ENCODE measurements around the gene ZNF143. TPM values are rescaled to one million over a fixed set of nuclear protein-coding genes. Genes with fewer than 3 reads are reported as not detected.
"Not testable (repeated sequence)": the region's sequence is repeated elsewhere in the genome, so short reads cannot be mapped to it uniquely, and the experiment has no call there.

ZNF143 gene
- total RNA-seq, result 30.3 and 30.7 TPM in 2 replicates

DNA sequence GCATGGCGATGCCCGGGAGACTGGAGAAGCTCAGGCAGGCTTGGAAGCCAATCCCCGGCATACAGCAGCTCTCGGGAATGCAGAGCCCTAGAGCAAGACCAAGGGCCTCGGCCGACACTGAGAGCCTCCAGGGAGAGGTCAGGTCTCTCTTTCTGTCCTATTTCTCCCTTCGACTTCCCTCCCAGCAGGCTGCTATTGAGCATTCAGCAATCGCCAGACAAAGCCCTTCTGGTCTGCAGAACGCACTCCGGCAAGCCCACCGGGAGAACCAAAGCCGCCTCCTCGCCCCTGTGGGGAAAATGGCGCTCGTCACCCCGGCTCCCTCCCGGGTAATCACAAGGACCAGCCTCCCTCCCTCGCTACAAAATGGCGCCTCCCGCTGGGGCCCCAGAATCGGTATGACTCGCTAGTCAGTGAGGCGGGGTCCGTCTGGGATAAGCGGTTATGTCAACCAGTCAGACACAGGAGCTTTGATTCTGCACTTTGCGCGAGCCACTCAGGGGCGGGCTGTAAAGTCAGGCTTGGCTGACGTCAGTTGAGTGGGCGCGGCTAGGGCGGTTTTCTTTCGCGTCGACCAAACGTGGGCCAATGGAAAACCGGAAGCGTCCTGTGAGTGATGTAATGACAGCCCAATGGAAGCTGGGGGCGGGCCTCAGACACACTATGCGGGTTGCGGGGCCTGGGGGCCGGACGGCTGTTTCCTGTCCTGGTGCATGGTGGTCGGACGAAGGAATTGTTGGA lies at the start of gene ZNF143:
Gene ZNF143 (plus strand): TSS at position 691 of the 741 bp plus-strand sequence. CDS start 10,297 bp downstream, outside the sequence.
- H3K27me3 Mint-ChIP-seq (ENCODE audit: insufficient read depth), result no peaks in the 10 kb centered on the region
- peak; percentile 100 for DNase-seq (ENCODE audit: low spot score)
- peaks cover 27% of the 10 kb centered on the region for H3K4me1 Mint-ChIP-seq (ENCODE audit: low read depth)
- no peaks in the 10 kb centered on the region for H3K9me3 Mint-ChIP-seq
- intact Hi-C loops (cut with micrococcal nuclease), result loop anchor here (1.0 to 5.0 kb wide), 17 partner anchors 46 to 862 kb away; partner anchors contain the start of genes ADM, AKIP1, IPO7 and NRIP3
- H3K36me3 Mint-ChIP-seq (ENCODE audit: low read depth), result peaks cover 13% of the 10 kb centered on the region
- H3K4me3 Mint-ChIP-seq, result peak within 1 kb of the TSS; percentile 98
- peak within 1 kb of the TSS; percentile 97 for H3K27ac Mint-ChIP-seq

DNA sequence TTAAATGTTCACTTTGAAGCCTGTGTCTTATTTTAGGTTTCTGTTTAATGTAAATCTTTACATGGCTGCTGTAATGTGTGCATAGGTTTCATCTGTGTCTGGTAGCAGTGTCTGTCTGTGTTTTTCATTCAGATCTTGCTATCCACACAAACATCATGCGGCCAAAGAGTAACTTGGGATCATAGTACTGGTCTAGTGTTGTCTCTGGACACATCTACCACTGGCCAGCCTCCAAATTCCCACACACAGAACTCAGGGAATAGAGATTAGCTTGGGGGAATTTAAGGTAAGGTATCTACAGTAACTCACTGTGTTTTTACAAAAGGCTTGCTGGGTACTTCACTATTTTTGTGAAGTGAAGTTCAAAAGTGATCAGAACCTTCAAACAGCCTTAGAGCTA lies 32.1 kb upstream of the ZNF143 start:
- Mint-ChIP-seq H3K27ac (no peak overlapping the region), H3K27me3 (ENCODE audit: insufficient read depth) (no peaks in the 10 kb centered on the region), H3K9me3 (no peaks in the 10 kb centered on the region), H3K4me3 (no peak overlapping the region), H3K4me1 (ENCODE audit: low read depth) (no peaks in the 10 kb centered on the region), H3K36me3 (ENCODE audit: low read depth) (peaks cover 48% of the 10 kb centered on the region)
- intact Hi-C loops (cut with micrococcal nuclease), result no loop called here
- no peak for DNase-seq (ENCODE audit: low spot score)

GRCh38 chr11:9438611-9439010 lies 22.2 kb upstream of the ZNF143 start:
- no peaks in the 10 kb centered on the region for H3K27me3 Mint-ChIP-seq (ENCODE audit: insufficient read depth)
- H3K4me3 Mint-ChIP-seq, result no peak overlapping the region
- H3K36me3 Mint-ChIP-seq (ENCODE audit: low read depth), result peaks cover 55% of the 10 kb centered on the region
- DNase-seq (ENCODE audit: low spot score), result no peak
- H3K27ac Mint-ChIP-seq, result no peak overlapping the region
- H3K4me1 Mint-ChIP-seq (ENCODE audit: low read depth), result no peaks in the 10 kb centered on the region
- no peaks in the 10 kb centered on the region for H3K9me3 Mint-ChIP-seq
- intact Hi-C loops (cut with micrococcal nuclease), result no loop called here

DNA sequence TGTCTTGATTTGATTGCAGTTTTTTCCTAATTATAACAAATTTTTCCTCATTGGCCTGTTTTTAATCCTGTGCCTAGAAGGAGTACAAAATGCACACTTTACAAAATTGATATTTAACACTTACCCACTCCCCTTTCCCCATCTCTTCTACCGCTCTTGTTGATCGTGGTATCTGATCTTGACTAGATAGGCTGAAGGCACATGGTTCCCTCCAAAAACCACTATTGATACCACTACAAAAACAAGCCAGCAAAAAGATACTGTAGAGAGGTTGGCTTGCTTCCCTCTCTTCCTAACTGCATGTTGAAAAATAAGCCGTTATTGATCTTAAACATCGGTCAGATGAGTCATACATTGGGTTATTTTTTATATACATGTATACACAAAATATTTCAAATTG lies 14.6 kb upstream of the ZNF143 start:
- Mint-ChIP-seq H3K27ac (peak overlapping the region; percentile 31), H3K4me1 (ENCODE audit: low read depth) (peaks cover 9% of the 10 kb centered on the region), H3K36me3 (ENCODE audit: low read depth) (peaks cover 48% of the 10 kb centered on the region), H3K4me3 (no peak overlapping the region), H3K27me3 (ENCODE audit: insufficient read depth) (no peaks in the 10 kb centered on the region), H3K9me3 (peaks cover under 1% of the 10 kb centered on the region)
- intact Hi-C loops (cut with micrococcal nuclease), result no loop called here
- DNase-seq (ENCODE audit: low spot score), result no peak

DNA sequence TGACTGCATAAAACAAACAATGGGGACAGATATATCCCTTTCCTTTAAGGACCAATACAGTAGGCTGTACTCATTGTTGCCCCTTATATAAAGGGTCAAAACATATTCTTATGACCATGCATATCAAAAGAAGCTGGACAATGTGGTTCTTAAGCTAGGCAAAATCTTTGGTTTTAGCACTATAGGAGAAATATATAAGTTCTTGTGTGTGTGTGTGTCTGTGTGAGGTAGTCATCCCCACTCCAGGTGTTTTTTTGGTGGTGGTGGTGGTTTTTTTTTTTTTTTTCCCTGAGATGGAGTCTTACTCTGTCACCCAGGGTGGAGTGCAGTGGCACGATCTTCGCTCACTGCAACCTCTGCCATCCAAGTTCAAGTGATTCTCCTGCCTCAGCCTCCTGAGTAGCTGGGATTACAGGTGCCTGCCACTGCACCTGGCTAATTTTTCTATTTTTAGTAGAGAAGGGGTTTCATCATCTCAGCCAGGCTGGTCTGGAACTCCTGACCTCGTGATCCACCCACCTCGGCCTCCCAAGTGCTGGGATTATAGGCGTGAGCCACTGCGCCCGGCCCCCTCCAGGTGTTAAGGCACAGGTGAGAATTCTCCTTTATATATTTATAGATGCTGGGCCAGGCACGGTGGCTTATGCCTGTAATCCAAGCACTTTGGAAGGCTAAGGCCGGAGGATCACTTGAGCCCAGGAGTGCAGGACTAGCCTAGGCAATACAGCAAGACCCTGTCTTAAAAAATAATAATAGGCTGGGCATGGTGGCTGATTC lies 12.0 kb upstream of the ZNF143 start:
- intact Hi-C loops (cut with micrococcal nuclease), result no loop called here
- H3K27me3 Mint-ChIP-seq (ENCODE audit: insufficient read depth), result no peaks in the 10 kb centered on the region
- no peak overlapping the region for H3K27ac Mint-ChIP-seq
- DNase-seq (ENCODE audit: low spot score), result no peak
- H3K9me3 Mint-ChIP-seq, result peaks cover 13% of the 10 kb centered on the region
- no peak overlapping the region for H3K4me3 Mint-ChIP-seq
- H3K36me3 Mint-ChIP-seq (ENCODE audit: low read depth), result peaks cover 36% of the 10 kb centered on the region
- H3K4me1 Mint-ChIP-seq (ENCODE audit: low read depth), result peaks cover 9% of the 10 kb centered on the region

GRCh38 chr11:9452023-9452422 lies 8.8 kb upstream of the ZNF143 start:
- intact Hi-C loops (cut with micrococcal nuclease); H3K4me1 Mint-ChIP-seq (ENCODE audit: low read depth); H3K27ac Mint-ChIP-seq; H3K27me3 Mint-ChIP-seq (ENCODE audit: insufficient read depth); DNase-seq (ENCODE audit: low spot score); H3K4me3 Mint-ChIP-seq: not testable (repeated sequence)
- Mint-ChIP-seq H3K36me3 (ENCODE audit: low read depth) (peaks cover 19% of the 10 kb centered on the region), H3K9me3 (peaks cover 13% of the 10 kb centered on the region)

DNA sequence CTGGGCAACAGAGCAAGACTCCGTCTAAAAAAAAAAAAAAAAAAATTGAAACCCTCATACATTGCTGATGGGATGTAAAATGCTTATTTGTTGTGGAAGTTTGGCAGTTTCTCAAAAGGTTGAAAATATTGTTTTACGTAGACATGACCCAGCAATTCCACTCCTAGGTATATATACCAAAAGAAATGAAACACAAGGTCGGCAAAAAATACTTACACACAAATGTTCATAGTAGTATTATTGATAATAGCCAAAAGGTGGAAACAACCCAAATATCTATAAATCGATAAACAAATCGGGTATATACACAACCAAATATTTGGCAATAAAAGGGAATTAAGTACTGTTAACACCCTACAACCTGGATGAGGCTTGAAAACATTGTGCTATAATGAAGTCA lies 5.1 kb upstream of the ZNF143 start:
- intact Hi-C loops (cut with micrococcal nuclease), result no loop called here
- Mint-ChIP-seq H3K27me3 (ENCODE audit: insufficient read depth) (no peaks in the 10 kb centered on the region), H3K36me3 (ENCODE audit: low read depth) (peaks cover 9% of the 10 kb centered on the region)

GRCh38 chr11:9459667-9460321 lies 1.0 kb upstream of the ZNF143 start:
- Mint-ChIP-seq H3K27me3 (ENCODE audit: insufficient read depth) (no peaks in the 10 kb centered on the region), H3K4me3 (peak overlapping the region; percentile 98), H3K9me3 (no peaks in the 10 kb centered on the region), H3K4me1 (ENCODE audit: low read depth) (peaks cover 27% of the 10 kb centered on the region), H3K36me3 (ENCODE audit: low read depth) (peaks cover 13% of the 10 kb centered on the region), H3K27ac (peak overlapping the region; percentile 97)
- peak; percentile 19 for DNase-seq (ENCODE audit: low spot score)
- intact Hi-C loops (cut with micrococcal nuclease), result loop anchor here (1.0 to 5.0 kb wide), 16 partner anchors 47 to 863 kb away; partner anchors contain the start of genes ADM, AKIP1, IPO7 and NRIP3

More for the DNA sequence above, 5.1 kb upstream of the ZNF143 start:
- Mint-ChIP-seq H3K27ac (no peak overlapping the region), H3K4me1 (ENCODE audit: low read depth) (peaks cover 5% of the 10 kb centered on the region), H3K9me3 (peaks cover 13% of the 10 kb centered on the region), H3K4me3 (no peak overlapping the region)
- no peak for DNase-seq (ENCODE audit: low spot score)

DNA sequence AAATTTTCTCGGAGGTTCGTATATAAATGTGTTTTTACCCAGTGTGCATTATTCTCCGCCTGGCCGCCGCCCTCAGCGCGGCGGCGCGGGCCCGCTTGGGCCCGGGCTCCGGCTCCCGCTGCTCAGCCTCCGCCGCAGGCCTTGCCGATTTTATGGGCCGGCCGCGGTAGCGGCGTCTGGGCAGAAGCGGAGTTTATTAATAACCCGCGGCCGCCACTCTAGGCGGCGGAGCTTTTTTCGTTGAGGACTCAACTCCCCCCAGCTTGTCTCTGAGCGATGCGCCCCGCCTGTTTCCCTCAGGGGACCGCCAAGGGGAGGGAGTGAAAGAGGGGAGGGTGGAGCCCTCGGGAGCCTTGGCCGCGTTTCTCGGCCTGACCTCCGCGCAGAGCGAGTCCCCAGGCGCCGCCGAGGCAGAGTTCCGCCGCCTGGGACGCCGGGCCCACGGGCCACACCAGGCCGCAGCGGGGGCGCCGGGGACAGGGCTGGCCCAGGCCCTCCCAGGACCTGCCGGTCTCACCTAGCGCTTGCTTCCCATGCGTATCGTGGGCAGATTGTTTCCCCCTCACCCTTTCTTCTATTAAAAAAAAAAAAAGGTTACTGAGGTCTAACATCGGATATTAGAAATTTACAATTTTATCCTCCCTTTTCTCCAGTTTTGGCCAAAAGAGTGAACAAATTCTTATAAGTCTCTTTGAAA lies 399 bp downstream of the ZNF143 start:
- H3K36me3 Mint-ChIP-seq (ENCODE audit: low read depth), result peaks cover 13% of the 10 kb centered on the region

GRCh38 chr11:9461760-9462134 lies 935 bp downstream of the ZNF143 start:
- Mint-ChIP-seq H3K36me3 (ENCODE audit: low read depth) (peaks cover 14% of the 10 kb centered on the region), H3K4me3 (peak overlapping the region; percentile 98), H3K27ac (peak overlapping the region; percentile 88), H3K9me3 (no peaks in the 10 kb centered on the region), H3K27me3 (ENCODE audit: insufficient read depth) (no peaks in the 10 kb centered on the region), H3K4me1 (ENCODE audit: low read depth) (peaks cover 27% of the 10 kb centered on the region)
- intact Hi-C loops (cut with micrococcal nuclease), result loop anchor here (1.0 to 5.0 kb wide), 9 partner anchors 152 to 861 kb away; partner anchors contain the start of genes ADM, AKIP1 and NRIP3
- DNase-seq (ENCODE audit: low spot score), result no peak

More for the DNA sequence above, 399 bp downstream of the ZNF143 start:
- peak; percentile 75 for DNase-seq (ENCODE audit: low spot score)
- no peaks in the 10 kb centered on the region for H3K27me3 Mint-ChIP-seq (ENCODE audit: insufficient read depth)
- H3K4me1 Mint-ChIP-seq (ENCODE audit: low read depth), result peaks cover 27% of the 10 kb centered on the region
- intact Hi-C loops (cut with micrococcal nuclease), result loop anchor here (1.0 to 5.0 kb wide), 9 partner anchors 152 to 861 kb away; partner anchors contain the start of genes ADM, AKIP1 and NRIP3
- peak overlapping the region; percentile 98 for H3K4me3 Mint-ChIP-seq
- H3K27ac Mint-ChIP-seq, result peak overlapping the region; percentile 97
- H3K9me3 Mint-ChIP-seq, result no peaks in the 10 kb centered on the region

DNA sequence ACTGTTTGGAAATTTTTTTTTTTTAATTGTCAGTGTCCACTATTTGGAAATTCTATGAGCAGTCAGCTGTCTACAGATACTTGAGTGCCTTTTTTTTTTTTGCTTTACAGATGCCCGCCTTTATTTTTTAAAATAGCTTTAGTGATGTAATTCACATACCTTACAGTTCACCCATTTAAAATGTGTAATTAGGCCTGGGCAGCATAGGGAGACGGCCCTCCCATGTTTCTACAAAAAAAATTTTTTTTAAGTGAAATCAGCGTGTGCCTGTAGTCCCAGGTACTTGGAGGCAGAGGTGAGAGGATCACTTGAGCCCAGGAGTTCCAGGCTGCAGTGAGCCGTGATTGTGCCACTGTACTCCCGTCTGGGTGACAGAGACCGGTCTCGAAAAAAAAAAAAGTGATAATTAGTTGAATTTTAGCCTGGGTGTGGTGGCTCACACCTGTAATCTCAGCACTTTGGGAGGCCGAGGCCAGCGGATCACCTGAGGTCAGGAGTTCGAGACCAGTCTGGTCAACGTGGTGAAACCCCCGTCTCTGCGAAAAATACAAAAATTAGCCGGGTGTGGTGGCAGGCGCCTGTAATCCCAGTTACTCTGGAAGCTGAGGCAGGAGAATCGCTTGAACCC lies 1.5 kb downstream of the ZNF143 start:
- no peak for DNase-seq (ENCODE audit: low spot score)
- Mint-ChIP-seq H3K27me3 (ENCODE audit: insufficient read depth) (no peaks in the 10 kb centered on the region), H3K4me1 (ENCODE audit: low read depth) (peaks cover 27% of the 10 kb centered on the region), H3K36me3 (ENCODE audit: low read depth) (peaks cover 14% of the 10 kb centered on the region), H3K9me3 (no peaks in the 10 kb centered on the region), H3K4me3 (peak overlapping the region; percentile 98), H3K27ac (peak overlapping the region; percentile 88)
- intact Hi-C loops (cut with micrococcal nuclease), result loop anchor here (5.0 kb wide), 6 partner anchors 250 to 860 kb away; partner anchors contain the start of genes ADM and NRIP3
